Heart left ventricle (tissue), 13 donors: Measurements from ENCODE around the gene VWA5B1.

Source experiments
- POLR2A ChIP-seq, 2 donors: fragments of 450-650 bp; IDR thresholded peaks; one replicate each; pipeline ENCODE4 v1.6.1; 2017; ENCODE audit warnings: antibody characterized with exemption in 2 of 2, mild to moderate bottlenecking in 2 of 2, moderate library complexity in 2 of 2
- TF ChIP-seq, protein P1 (sequence below), 12 donors: fragments of 200-600 bp; sonication (generic) in 4 of 12; IDR thresholded peaks; one replicate each; pipeline versions ENCODE4 v1.5.0 to v1.8.0; 2018 to 2022; ENCODE audit warnings: antibody characterized with exemption in 12 of 12, mild to moderate bottlenecking in 5 of 12
- donor health status: ischemic (EF 13 %, LVEDD 7.1; RV severe dilation, severe dysfunction).
- donor health status: DM: no; HTN: yes; CAD: no.
- donor health status: DM: no; HTN: no; CAD: no.
- donor health status: ischemic (EF 25% LVEDD 6.9; RV normal size, moderate dysfunction).
- donor health status: ischemic (EF 25% LVEDD 5.7; RV mildly dilated, moderate dysfunction).
- donor health status: ischemic (EF 35%, LVEDD 5.7; RV mildly dilated, moderate dysfunction).
- donor health status: nonischemic (EF 11% LVEDD 7.7; RV severe dilation, severe dysfunction).
- donor health status: DM: yes; HTN: yes; CAD: no.
- donor health status: PGD.
- donor health status: ischemic (EF 29% LVEDD 5.4; RV normal size, mild dysfunction).
- donor health status: nonischemic (EF 23%, LVEDD 6.1; RV moderate dilation, normal function).

DNA sequence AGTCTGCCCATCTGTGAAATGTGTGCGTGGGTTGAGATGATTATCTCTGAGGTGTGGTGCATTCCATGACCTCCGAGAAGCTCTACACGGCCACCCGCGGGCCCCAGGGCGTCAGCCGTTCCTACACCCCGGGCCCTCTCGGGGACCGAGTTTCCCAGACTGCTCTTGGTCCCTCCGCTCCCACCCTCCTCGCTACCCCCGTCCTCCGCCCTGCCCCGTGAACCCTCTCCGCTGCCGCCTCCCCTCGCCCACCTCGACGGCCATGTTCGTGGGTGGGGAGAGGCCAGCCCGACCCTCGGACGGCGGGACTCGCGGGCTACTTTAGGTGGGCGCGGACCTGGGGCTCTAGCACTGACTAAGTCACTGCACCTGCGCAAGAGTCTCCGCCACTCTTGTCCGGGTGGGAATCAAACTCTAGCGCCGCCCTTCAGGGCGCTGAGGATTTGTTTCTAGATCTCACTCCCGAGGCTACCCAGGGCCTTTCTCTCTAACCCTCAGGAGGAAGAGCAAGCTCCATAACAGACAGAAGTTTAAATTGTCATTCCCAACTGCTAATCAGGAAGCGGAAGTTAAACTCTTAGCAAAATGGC lies 47.7 kb upstream of the VWA5B1 start:
- TF ChIP-seq, protein P1, sequence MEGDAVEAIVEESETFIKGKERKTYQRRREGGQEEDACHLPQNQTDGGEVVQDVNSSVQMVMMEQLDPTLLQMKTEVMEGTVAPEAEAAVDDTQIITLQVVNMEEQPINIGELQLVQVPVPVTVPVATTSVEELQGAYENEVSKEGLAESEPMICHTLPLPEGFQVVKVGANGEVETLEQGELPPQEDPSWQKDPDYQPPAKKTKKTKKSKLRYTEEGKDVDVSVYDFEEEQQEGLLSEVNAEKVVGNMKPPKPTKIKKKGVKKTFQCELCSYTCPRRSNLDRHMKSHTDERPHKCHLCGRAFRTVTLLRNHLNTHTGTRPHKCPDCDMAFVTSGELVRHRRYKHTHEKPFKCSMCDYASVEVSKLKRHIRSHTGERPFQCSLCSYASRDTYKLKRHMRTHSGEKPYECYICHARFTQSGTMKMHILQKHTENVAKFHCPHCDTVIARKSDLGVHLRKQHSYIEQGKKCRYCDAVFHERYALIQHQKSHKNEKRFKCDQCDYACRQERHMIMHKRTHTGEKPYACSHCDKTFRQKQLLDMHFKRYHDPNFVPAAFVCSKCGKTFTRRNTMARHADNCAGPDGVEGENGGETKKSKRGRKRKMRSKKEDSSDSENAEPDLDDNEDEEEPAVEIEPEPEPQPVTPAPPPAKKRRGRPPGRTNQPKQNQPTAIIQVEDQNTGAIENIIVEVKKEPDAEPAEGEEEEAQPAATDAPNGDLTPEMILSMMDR (IDR thresholded peaks at IDR 0.05), result no peak
- TF ChIP-seq POLR2A (IDR thresholded peaks at IDR 0.05), result no peak
